AG09319 (cell line): ENCODE measurements around the gene SLC35G4.
"Not testable (repeated sequence)": the region's sequence is repeated elsewhere in the genome, so short reads cannot be mapped to it uniquely, and the experiment has no call there.

Experiments
- DNase-seq: peaks from one replicate; pipeline ENCODE4 v3.0.0-alpha.2; 2010; ENCODE audit warnings: low read depth; ENCODE audit errors: extremely low read depth
- TF ChIP-seq, protein P1 (sequence below): IDR thresholded peaks from 2 replicates; pipeline ENCODE4 v1.5.1; 2011; ENCODE audit warnings: low read depth, mild to moderate bottlenecking, inconsistent platforms, low read length, moderate library complexity

SLC35G4 gene

DNA sequence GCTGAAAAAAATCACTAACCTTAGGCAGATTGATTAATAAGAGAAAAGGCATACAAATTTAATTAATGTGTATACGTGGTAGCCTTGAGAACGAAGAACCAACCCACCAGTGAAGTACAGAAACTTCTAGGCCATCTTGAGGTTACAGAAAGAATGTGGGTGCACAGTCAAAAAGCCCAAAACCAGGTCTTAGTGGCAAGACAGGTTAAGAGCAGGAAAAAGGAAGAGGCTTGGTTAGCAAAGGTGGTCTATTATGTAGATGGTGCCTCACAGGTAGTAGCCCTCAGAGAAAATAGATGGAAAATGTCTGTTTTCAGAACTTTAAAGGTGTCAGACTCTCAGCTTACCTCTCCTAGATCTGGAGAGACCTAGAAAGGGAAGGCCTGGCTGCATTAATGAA lies 22.0 kb upstream of the SLC35G4 start:
- no peak for DNase-seq
- TF ChIP-seq, protein P1, sequence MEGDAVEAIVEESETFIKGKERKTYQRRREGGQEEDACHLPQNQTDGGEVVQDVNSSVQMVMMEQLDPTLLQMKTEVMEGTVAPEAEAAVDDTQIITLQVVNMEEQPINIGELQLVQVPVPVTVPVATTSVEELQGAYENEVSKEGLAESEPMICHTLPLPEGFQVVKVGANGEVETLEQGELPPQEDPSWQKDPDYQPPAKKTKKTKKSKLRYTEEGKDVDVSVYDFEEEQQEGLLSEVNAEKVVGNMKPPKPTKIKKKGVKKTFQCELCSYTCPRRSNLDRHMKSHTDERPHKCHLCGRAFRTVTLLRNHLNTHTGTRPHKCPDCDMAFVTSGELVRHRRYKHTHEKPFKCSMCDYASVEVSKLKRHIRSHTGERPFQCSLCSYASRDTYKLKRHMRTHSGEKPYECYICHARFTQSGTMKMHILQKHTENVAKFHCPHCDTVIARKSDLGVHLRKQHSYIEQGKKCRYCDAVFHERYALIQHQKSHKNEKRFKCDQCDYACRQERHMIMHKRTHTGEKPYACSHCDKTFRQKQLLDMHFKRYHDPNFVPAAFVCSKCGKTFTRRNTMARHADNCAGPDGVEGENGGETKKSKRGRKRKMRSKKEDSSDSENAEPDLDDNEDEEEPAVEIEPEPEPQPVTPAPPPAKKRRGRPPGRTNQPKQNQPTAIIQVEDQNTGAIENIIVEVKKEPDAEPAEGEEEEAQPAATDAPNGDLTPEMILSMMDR: no peak

DNA sequence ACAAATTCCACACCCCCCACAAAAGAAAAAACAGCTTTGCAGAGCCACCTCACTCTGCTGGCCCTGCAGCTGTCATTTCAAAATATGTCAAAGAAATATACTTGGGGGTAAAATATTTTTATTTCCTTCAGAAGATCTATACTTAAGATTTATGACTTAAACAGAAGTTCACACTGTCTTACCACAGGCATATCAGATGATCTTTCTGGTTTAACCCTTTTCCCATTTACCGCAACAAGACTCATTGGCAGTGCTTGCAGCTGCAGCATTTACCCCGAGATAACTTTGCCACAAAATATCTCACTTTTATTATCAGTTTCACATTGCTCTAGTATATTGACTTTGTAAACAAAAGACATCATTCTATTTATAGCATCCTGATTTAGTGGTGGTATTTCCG lies 21.6 kb upstream of the SLC35G4 start:
- no peak for DNase-seq
- TF ChIP-seq, protein P1: no peak

DNA sequence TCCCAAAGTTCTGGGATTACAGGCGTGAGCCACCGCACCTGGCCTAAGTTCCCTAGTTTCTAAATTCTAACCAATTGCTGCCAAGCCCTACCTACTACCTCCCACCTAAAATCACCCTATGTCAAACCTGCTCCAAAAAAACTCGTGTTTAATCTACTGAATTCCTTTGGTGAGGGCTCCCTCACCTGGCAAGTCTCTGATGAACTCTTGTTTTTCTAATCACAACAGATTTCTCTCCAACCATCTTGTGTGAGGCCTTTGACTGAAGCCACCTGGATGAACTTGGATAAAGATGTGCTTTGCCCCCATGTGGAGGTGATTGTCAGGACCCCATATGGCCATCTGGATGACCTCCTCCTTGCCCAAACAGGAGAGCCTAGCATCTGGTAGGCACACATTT lies 17.4 kb upstream of the SLC35G4 start:
- TF ChIP-seq, protein P1: no peak
- no peak for DNase-seq

DNA sequence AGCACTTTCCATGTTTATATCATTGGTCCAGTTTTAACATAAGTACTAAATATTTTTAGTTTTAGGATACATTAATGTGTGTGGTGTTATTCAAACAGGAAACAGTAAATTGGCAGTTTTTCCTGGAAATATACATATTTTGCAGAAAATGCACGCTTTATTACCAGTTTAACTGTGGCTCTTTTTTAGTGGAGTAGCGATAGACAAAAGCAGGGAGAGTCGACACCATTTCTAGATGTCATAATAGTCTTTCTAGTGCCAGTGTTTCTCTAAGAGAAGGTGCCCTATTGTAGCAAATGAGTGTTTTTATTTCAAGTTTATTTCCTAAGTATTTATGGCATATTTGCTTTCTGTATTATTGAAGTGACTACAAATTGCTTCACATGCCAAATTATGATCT lies 9.1 kb upstream of the SLC35G4 start:
- DNase-seq: no peak
- TF ChIP-seq, protein P1: no peak

DNA sequence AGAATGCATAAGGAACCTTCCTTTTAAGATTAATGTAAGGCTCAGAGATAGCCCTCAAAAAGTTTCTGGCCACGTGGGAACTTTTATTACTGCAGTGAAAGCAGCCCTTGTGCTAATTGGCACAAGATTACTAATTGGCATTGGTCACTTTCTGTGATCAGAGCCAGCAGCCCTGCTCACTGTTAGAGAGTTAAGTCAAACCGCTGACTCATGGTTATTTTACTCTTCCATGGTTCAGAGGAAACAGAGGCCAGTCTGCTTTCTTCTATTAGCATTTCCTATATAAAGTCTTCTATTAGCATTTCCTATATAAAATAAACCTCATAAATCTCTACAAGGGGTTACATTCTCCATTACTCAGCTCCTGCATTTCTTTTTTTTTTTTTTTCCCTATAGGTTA lies 1.5 kb upstream of the SLC35G4 start:
- TF ChIP-seq, protein P1: no peak
- no peak for DNase-seq

DNA sequence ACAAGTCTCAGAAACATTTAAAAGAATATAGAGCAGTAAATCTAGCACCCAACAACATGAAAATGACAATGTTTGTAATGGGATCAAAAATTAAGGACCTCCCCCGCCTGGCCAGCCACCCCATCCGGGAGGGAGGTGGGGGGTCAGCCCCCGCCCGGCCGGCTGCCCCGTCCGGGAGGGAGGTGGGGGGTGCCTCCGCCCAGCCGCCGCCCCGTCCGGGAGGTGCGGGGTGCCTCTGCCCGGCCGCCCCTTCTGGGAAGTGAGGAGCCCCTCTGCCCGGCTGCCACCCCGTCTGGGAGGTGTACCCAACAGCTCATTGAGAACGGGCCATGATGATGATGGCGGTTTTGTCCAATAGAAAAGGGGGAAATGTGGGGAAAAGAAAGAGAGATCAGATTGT lies 778 bp upstream of the SLC35G4 start:
- DNase-seq: not testable (repeated sequence)

DNA sequence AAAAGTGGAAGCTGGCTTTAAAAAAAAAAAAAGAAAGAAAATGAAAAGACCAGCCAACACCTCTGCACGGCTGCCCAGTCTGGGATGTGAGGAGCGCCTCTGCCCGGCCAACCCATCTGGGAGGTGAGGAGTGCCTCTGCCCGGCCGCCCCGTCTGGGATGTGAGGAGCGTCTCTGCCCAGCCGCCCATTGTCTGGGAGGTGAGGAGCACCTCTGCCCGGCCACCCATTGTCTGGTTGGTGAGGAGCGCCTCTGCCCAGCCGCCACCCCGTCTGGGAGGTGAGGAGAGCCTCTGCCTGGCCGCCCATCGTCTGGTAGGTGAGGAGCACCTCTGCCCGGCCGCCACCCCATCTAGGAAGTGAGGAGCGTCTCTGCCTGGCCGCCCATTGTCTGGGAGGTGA lies 3.7 kb downstream of the SLC35G4 start:
- not testable (repeated sequence) for DNase-seq

DNA sequence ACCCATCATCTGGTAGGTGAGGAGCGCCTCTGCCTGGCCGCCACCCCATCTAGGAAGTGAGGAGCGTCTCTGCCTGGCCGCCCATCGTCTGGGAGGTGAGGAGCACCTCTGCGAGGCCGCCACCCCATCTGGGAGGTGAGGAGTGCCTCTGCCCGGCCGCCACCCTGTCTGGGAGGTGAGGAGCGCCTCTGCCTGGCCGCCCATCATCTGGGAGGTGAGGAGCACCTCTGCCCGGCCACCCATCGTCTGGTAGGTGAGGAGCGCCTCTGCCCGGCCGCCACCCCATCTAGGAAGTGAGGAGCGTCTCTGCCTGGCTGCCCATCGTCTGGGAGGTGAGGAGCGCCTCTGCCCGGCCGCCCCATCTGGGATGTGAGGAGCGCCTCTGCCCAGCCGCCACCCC lies 4.2 kb downstream of the SLC35G4 start:
- not testable (repeated sequence) for DNase-seq

DNA sequence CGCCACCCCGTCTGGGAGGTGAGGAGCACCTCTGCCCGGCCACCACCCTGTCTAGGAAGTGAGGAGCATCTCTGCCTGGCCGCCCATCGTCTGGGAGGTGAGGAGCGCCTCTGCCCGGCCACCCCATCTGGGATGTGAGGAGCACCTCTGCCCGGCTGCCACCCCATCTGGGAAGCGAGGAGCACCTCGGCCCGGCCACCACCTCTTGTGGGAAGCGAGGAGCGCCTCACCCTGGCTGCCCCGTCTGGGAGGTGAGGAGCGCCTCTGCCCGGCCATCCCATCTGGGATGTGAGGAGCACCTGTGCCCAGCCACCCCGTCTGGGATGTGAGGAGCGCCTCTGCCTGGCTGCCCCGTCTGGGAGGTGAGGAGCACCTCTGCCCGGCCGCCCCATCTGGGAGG lies 4.6 kb downstream of the SLC35G4 start:
- DNase-seq: not testable (repeated sequence)

DNA sequence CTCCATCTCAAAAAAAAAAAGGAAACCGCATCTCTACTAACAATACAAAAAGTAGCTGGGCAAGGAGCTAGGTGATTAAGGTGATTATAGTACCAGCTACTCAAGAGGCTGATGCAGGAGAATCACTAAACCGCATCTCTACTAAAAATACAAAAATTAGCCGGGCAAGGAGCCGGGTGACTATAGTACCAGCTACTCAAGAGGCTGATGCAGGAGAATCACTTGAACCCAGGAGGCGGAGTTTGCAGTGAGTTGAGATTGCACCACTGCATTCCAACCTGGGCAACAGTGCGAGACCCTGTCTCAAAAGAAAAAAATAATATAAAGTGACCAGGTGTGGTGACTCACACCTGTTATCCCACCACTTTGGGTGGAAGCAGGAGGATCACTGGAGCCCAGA lies 5.6 kb downstream of the SLC35G4 start:
- not testable (repeated sequence) for DNase-seq

DNA sequence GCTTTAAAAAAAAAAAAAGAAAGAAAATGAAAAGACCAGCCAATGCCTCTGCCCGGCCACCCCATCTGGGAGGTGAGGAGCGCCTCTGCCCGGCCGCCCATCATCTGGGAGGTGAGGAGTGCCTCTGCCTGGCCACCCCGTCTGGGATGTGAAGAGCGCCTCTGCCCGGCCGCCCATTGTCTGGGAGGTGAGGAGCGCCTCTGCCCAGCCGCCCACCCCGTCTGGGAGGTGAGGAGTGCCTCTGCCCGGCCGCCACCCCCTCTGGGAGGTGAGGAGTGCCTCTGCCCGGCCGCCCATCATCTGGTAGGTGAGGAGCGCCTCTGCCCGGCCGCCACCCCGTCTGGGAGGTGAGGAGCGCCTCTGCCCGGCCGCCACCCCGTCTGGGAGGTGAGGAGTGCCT lies 37.9 kb downstream of the SLC35G4 start:
- not testable (repeated sequence) for DNase-seq

DNA sequence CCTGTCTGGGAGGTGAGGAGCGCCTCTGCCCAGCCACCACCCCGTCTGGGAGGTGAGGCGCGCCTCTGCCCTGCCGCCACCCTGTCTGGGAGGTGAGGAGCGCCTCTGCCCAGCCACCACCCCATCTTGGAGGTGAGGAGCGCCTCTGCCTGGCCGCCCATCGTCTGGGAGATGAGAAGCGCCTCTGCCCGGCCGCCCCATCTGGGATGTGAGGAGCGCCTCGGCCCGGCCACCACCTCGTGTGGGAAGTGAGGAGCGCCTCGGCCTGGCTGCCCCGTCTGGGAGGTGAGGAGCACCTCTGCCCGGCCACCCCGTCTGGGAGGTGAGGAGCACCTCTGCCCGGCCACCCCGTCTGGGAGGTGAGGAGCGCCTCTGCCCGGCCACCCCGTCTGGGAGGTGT lies 38.4 kb downstream of the SLC35G4 start:
- DNase-seq: not testable (repeated sequence)
